ENCODE measurements around the gene AKR1B1.

- TF ChIP-seq, protein P1, sequence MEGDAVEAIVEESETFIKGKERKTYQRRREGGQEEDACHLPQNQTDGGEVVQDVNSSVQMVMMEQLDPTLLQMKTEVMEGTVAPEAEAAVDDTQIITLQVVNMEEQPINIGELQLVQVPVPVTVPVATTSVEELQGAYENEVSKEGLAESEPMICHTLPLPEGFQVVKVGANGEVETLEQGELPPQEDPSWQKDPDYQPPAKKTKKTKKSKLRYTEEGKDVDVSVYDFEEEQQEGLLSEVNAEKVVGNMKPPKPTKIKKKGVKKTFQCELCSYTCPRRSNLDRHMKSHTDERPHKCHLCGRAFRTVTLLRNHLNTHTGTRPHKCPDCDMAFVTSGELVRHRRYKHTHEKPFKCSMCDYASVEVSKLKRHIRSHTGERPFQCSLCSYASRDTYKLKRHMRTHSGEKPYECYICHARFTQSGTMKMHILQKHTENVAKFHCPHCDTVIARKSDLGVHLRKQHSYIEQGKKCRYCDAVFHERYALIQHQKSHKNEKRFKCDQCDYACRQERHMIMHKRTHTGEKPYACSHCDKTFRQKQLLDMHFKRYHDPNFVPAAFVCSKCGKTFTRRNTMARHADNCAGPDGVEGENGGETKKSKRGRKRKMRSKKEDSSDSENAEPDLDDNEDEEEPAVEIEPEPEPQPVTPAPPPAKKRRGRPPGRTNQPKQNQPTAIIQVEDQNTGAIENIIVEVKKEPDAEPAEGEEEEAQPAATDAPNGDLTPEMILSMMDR (IDR thresholded peaks at IDR 0.05) = no peak
- TF ChIP-seq POLR2A (IDR thresholded peaks at IDR 0.05) = no peak
Measured at GRCh38 chr7:134438946-134439345, 20.0 kb downstream of the AKR1B1 start.
